Loucy (cell line): ENCODE data around the gene MIR17HG.
A peak's percentile ranks its signal among the peaks of the same experiment; 100 is the strongest.

ENCODE experiments used
- H2AFZ ChIP-seq: fragments of 200-600 bp; sonication (generic); 2 replicates; pipeline ENCODE4 v1.6.0; 2016; ENCODE audit warnings: antibody characterized with exemption, mild to moderate bottlenecking, low read length, moderate library complexity
- H3F3A ChIP-seq: fragments of 200-600 bp; 2 replicates; pipeline ENCODE4 v1.6.0; 2016; ENCODE audit warnings: antibody characterized with exemption, low read depth, mild to moderate bottlenecking
- H3K27me3 ChIP-seq: fragments of 200-600 bp; sonication (generic); 2 replicates; pipeline ENCODE4 v1.6.1; 2014; ENCODE audit warnings: low read length, mild to moderate bottlenecking; ENCODE audit not compliant: insufficient read depth, poor library complexity, severe bottlenecking
- H3K36me3 ChIP-seq: fragments of 200-600 bp; sonication (generic); 2 replicates; pipeline ENCODE4 v1.6.1; 2016; ENCODE audit warnings: low read length; ENCODE audit not compliant: insufficient read depth
- H3K4me1 ChIP-seq: fragments of 200-600 bp; sonication (generic); 2 replicates; pipeline ENCODE4 v1.5.1; 2014; ENCODE audit warnings: low read length, mild to moderate bottlenecking; ENCODE audit not compliant: insufficient read depth, poor library complexity, severe bottlenecking
- H3K4me2 ChIP-seq: fragments of 200-600 bp; sonication (generic); 2 replicates; pipeline ENCODE4 v1.6.0; 2014; ENCODE audit warnings: antibody characterized with exemption, low read length, low read depth, mild to moderate bottlenecking; ENCODE audit not compliant: poor library complexity, severe bottlenecking
- H3K4me3 ChIP-seq: fragments of 200-600 bp; sonication (generic); 2 replicates; pipeline ENCODE4 v1.5.1; 2014; ENCODE audit warnings: low read length, mild to moderate bottlenecking, mixed read lengths; ENCODE audit not compliant: poor library complexity, severe bottlenecking
- H3K79me2 ChIP-seq: fragments of 200-600 bp; sonication (generic); 2 replicates; pipeline ENCODE4 v1.6.1; 2014; ENCODE audit warnings: low read length; ENCODE audit not compliant: insufficient read depth
- H3K9ac ChIP-seq: fragments of 200-600 bp; sonication (generic); 2 replicates; pipeline ENCODE4 v1.6.0; 2014; ENCODE audit warnings: mild to moderate bottlenecking, low read depth, low read length, moderate library complexity; ENCODE audit not compliant: poor library complexity, severe bottlenecking
- H3K9me2 ChIP-seq: fragments of 200-600 bp; sonication (generic); replicated peaks from 2 replicates; pipeline ENCODE4 v1.6.1; 2016; ENCODE audit warnings: low read depth, low read length, mixed read lengths
- H3K9me3 ChIP-seq: fragments of 200-600 bp; sonication (generic); 2 replicates; pipeline ENCODE4 v1.6.1; 2014; ENCODE audit warnings: mild to moderate bottlenecking, antibody characterized with exemption, low read length, low read depth; ENCODE audit not compliant: insufficient read depth
- H4K20me1 ChIP-seq: fragments of 200-600 bp; sonication (generic); 2 replicates; pipeline ENCODE4 v1.6.0; 2014; ENCODE audit warnings: antibody characterized with exemption, low read length, mild to moderate bottlenecking; ENCODE audit not compliant: insufficient read depth, poor library complexity, severe bottlenecking
- EZH2phosphoT487 ChIP-seq: fragments of 200-600 bp; IDR thresholded peaks from 2 replicates; pipeline ENCODE4 v1.6.1; 2018; ENCODE audit warnings: antibody characterized with exemption, mild to moderate bottlenecking, moderate library complexity, borderline replicate concordance
- TF ChIP-seq, protein P1 (sequence below): fragments of 200-600 bp; sonication (generic); conservative IDR thresholded peaks from 2 replicates; pipeline ENCODE4 v1.5.1; 2014; ENCODE audit warnings: mild to moderate bottlenecking, antibody characterized with exemption, low read length

MIR17HG gene

DNA sequence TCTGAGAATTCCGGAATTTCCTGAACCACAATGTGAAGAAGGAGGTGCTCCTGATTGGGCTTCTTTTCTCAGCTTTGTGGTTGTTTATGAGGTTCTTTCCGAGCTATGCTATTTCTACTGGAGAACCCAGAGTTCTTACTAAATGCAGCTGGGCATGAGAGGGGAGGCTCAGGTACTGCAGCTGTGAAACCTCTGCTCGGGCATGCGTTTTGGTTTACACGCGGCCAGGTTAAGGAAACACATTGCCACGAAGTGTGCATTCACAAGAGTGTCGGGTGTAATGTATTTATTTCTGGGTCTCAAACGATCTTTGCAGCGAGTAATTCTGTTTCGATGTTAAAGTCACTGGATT lies 661 bp upstream of the MIR17HG start:
- no peaks in the 10 kb centered on the region for H3K9me2 ChIP-seq
- H3K36me3 ChIP-seq, result peaks cover 27% of the 10 kb centered on the region
- H2AFZ ChIP-seq, result peak overlapping the region; percentile 97
- H3K27me3 ChIP-seq, result peaks cover 56% of the 10 kb centered on the region
- no peak for TF ChIP-seq EZH2phosphoT487
- TF ChIP-seq, protein P1, sequence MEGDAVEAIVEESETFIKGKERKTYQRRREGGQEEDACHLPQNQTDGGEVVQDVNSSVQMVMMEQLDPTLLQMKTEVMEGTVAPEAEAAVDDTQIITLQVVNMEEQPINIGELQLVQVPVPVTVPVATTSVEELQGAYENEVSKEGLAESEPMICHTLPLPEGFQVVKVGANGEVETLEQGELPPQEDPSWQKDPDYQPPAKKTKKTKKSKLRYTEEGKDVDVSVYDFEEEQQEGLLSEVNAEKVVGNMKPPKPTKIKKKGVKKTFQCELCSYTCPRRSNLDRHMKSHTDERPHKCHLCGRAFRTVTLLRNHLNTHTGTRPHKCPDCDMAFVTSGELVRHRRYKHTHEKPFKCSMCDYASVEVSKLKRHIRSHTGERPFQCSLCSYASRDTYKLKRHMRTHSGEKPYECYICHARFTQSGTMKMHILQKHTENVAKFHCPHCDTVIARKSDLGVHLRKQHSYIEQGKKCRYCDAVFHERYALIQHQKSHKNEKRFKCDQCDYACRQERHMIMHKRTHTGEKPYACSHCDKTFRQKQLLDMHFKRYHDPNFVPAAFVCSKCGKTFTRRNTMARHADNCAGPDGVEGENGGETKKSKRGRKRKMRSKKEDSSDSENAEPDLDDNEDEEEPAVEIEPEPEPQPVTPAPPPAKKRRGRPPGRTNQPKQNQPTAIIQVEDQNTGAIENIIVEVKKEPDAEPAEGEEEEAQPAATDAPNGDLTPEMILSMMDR, result no peak
- H3K4me3 ChIP-seq, result peak overlapping the region; percentile 80
- H3K4me1 ChIP-seq, result peaks cover 23% of the 10 kb centered on the region
- peak overlapping the region; percentile 79 for H3K4me2 ChIP-seq
- peak overlapping the region; percentile 65 for H3K9ac ChIP-seq
- H3F3A ChIP-seq, result no peaks in the 10 kb centered on the region
- peaks cover 29% of the 10 kb centered on the region for H4K20me1 ChIP-seq
- H3K79me2 ChIP-seq, result peaks cover 41% of the 10 kb centered on the region
- H3K9me3 ChIP-seq, result no peaks in the 10 kb centered on the region

DNA sequence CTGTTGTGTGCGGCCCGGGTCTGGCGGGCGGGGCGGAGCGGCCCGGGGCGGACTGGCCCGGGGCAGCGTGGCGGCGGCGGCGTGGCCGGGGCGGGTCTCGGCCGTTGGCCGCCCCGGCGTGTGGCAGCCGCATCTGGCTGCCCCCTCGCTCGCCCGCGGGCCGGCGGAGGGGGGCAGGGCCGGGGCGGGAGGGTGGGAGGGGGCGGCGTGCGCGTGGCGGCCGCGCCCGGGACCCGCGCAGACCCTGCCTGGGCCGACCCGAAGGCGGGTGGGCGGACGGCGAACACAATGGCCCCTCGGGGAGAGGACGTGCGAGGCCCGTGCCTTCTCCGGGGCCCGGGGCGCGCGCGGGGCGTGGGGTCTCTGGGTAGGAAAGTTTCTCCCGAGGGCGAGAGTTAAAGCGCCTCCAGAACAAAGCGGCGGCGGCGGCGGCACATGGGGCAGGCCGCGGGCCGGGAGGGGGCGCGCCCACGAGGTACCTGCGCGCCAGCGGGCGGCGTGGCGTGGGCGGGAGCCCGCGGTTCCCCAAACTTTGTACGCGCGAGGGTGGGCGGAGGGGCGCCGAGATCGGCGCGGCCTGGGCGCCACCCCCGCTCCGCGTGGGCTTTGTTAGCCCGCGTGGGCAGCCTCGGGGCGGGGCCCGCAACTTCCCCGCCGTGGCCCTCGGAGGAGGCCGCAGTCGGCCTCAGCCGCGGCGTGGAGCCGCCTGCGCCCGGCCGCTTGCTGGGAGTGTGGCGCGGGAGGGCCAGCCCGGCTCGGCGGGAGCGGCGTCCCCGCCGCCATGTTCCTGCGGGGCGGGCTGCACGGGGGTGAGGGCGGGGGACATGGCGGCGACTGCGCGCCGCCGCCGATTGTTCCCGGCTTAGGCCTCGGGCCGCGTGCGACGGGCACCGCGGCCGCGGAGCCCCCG lies 764 bp downstream of the MIR17HG start:
- H2AFZ ChIP-seq, result no peak overlapping the region
- peaks cover 42% of the 10 kb centered on the region for H3K27me3 ChIP-seq
- peaks cover 34% of the 10 kb centered on the region for H3K4me1 ChIP-seq
- TF ChIP-seq EZH2phosphoT487, result no peak
- TF ChIP-seq, protein P1, result no peak
- H3K9me3 ChIP-seq, result no peaks in the 10 kb centered on the region
- H3K9me2 ChIP-seq, result no peaks in the 10 kb centered on the region
- H3K4me3 ChIP-seq, result peak overlapping the region; percentile 87
- peak overlapping the region; percentile 75 for H3K9ac ChIP-seq
- H3K4me2 ChIP-seq, result peak overlapping the region; percentile 26
- H3K36me3 ChIP-seq, result peaks cover 40% of the 10 kb centered on the region
- peaks cover 43% of the 10 kb centered on the region for H4K20me1 ChIP-seq
- H3F3A ChIP-seq, result no peaks in the 10 kb centered on the region
- H3K79me2 ChIP-seq, result peaks cover 55% of the 10 kb centered on the region

DNA sequence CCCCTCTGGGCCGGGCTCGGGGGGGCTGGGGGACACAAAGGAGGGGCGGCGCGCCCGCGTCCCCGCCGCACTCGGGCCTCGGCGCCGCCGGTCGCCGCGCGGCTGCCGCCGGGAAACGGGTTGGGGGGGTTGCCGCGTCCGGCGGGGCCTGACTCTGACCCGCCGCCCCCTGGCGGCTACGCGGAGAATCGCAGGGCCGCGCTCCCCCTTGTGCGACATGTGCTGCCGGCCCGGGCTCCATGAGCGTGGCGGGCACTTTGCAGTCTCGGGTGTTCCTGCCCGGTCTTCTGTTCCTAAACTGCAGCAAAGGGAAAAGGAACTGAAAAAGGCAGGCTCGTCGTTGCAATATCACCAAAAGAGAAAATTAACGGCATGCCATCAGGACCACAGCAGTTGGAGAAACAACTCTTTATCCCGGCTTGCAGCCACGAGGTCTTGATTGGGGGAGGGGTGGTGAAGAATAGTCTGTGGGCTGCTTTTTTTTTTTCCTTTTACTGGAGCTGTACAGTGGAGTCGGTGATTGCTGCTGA lies 1.5 kb downstream of the MIR17HG start:
- peaks cover 47% of the 10 kb centered on the region for H3K36me3 ChIP-seq
- peak overlapping the region; percentile 87 for H3K4me3 ChIP-seq
- no peak for TF ChIP-seq EZH2phosphoT487
- TF ChIP-seq, protein P1, result peak; percentile 69
- peak overlapping the region; percentile 97 for H3K4me2 ChIP-seq
- no peaks in the 10 kb centered on the region for H3K9me2 ChIP-seq
- peaks cover 35% of the 10 kb centered on the region for H3K27me3 ChIP-seq
- peaks cover 62% of the 10 kb centered on the region for H3K79me2 ChIP-seq
- H3K9me3 ChIP-seq, result no peaks in the 10 kb centered on the region
- H3F3A ChIP-seq, result no peaks in the 10 kb centered on the region
- H2AFZ ChIP-seq, result no peak overlapping the region
- peak overlapping the region; percentile 87 for H3K9ac ChIP-seq
- peaks cover 39% of the 10 kb centered on the region for H3K4me1 ChIP-seq
- H4K20me1 ChIP-seq, result peaks cover 50% of the 10 kb centered on the region
